Rectal smooth muscle tissue (tissue), 1 donor: ENCODE data around the gene SNAPC4.

Experiments used
- H3K27ac ChIP-seq: one replicate; pipeline ENCODE4 v1.7.0; 2013; ENCODE audit warnings: low read depth, low read length, inconsistent platforms
- H3K27me3 ChIP-seq: one replicate; pipeline ENCODE4 v1.7.0; 2013; ENCODE audit warnings: low read length; ENCODE audit not compliant: control insufficient read depth, insufficient read depth
- H3K36me3 ChIP-seq: one replicate; pipeline ENCODE4 v1.7.0; 2013; ENCODE audit warnings: low read length; ENCODE audit not compliant: control insufficient read depth, insufficient read depth
- H3K4me1 ChIP-seq: one replicate; pipeline ENCODE4 v1.7.0; 2013; ENCODE audit warnings: low read length; ENCODE audit not compliant: control insufficient read depth, insufficient read depth
- H3K4me3 ChIP-seq: one replicate; pipeline ENCODE4 v1.7.0; 2013; ENCODE audit warnings: low read length
- H3K9ac ChIP-seq: one replicate; pipeline ENCODE4 v1.7.0; 2013; ENCODE audit warnings: low read length

The SNAPC4 gene

GRCh38 chr9:136367296-136368145, 32.4 kb downstream of the SNAPC4 start:
- H3K4me1 ChIP-seq = peaks cover 8% of the 10 kb centered on the region
- no peaks in the 10 kb centered on the region for H3K36me3 ChIP-seq
- no peaks in the 10 kb centered on the region for H3K27me3 ChIP-seq
- H3K9ac ChIP-seq = no peak overlapping the region
- H3K27ac ChIP-seq = no peak overlapping the region
- no peak overlapping the region for H3K4me3 ChIP-seq

- Histone ChIP-seq H3K4me3 (no peak overlapping the region), H3K27me3 (no peaks in the 10 kb centered on the region), H3K27ac (no peak overlapping the region), H3K4me1 (peaks cover 15% of the 10 kb centered on the region), H3K9ac (no peak overlapping the region), H3K36me3 (no peaks in the 10 kb centered on the region)
Observed at GRCh38 chr9:136366826-136367225, 33.1 kb downstream of the SNAPC4 start.

- H3K4me3 ChIP-seq = no peak overlapping the region
- no peaks in the 10 kb centered on the region for H3K36me3 ChIP-seq
- no peaks in the 10 kb centered on the region for H3K27me3 ChIP-seq
- H3K9ac ChIP-seq = no peak overlapping the region
- peaks cover 24% of the 10 kb centered on the region for H3K4me1 ChIP-seq
- H3K27ac ChIP-seq = no peak overlapping the region
Observed at GRCh38 chr9:136365775-136366222, 34.2 kb downstream of the SNAPC4 start.

GRCh38 chr9:136364942-136365774, 34.8 kb downstream of the SNAPC4 start:
- no peaks in the 10 kb centered on the region for H3K36me3 ChIP-seq
- H3K9ac ChIP-seq = no peak overlapping the region
- no peaks in the 10 kb centered on the region for H3K27me3 ChIP-seq
- H3K27ac ChIP-seq = no peak overlapping the region
- H3K4me1 ChIP-seq = peaks cover 27% of the 10 kb centered on the region
- no peak overlapping the region for H3K4me3 ChIP-seq

GRCh38 chr9:136363949-136364748, 35.8 kb downstream of the SNAPC4 start:
- H3K27me3 ChIP-seq = no peaks in the 10 kb centered on the region
- no peak overlapping the region for H3K9ac ChIP-seq
- H3K4me1 ChIP-seq = peaks cover 27% of the 10 kb centered on the region
- H3K36me3 ChIP-seq = no peaks in the 10 kb centered on the region
- H3K27ac ChIP-seq = no peak overlapping the region
- peak overlapping the region; percentile 29 for H3K4me3 ChIP-seq

GRCh38 chr9:136363106-136363948, 36.6 kb downstream of the SNAPC4 start, which contains the start of gene DNLZ:
Gene DNLZ, minus strand, starts transcription at chr9:136363744. Its CDS starts 30 bp downstream, at chr9:136363714.
- no peak within 1 kb of the TSS for H3K9ac ChIP-seq
- H3K36me3 ChIP-seq = no peaks in the 10 kb centered on the region
- no peaks in the 10 kb centered on the region for H3K27me3 ChIP-seq
- H3K27ac ChIP-seq = peak within 1 kb of the TSS; percentile 81
- peaks cover 27% of the 10 kb centered on the region for H3K4me1 ChIP-seq
- peak within 1 kb of the TSS; percentile 73 for H3K4me3 ChIP-seq

GRCh38 chr9:136362450-136362784, 37.6 kb downstream of the SNAPC4 start:
- peaks cover 27% of the 10 kb centered on the region for H3K4me1 ChIP-seq
- H3K27ac ChIP-seq = peak overlapping the region; percentile 81

GRCh38 chr9:136361754-136362449, 38.1 kb downstream of the SNAPC4 start:
- Histone ChIP-seq H3K4me3 (peak overlapping the region; percentile 29), H3K4me1 (peaks cover 27% of the 10 kb centered on the region), H3K9ac (no peak overlapping the region), H3K27ac (peak overlapping the region; percentile 81), H3K27me3 (no peaks in the 10 kb centered on the region), H3K36me3 (no peaks in the 10 kb centered on the region)

More at GRCh38 chr9:136362450-136362784, 37.6 kb downstream of the SNAPC4 start:
- Histone ChIP-seq H3K27me3 (no peaks in the 10 kb centered on the region), H3K36me3 (no peaks in the 10 kb centered on the region), H3K4me3 (peak overlapping the region; percentile 1), H3K9ac (no peak overlapping the region)

GRCh38 chr9:136361047-136361753, 38.8 kb downstream of the SNAPC4 start:
- H3K4me3 ChIP-seq = peak overlapping the region; percentile 44
- H3K27ac ChIP-seq = peak overlapping the region; percentile 81
- no peaks in the 10 kb centered on the region for H3K36me3 ChIP-seq
- H3K4me1 ChIP-seq = peaks cover 27% of the 10 kb centered on the region
- H3K9ac ChIP-seq = no peak overlapping the region
- H3K27me3 ChIP-seq = no peaks in the 10 kb centered on the region

GRCh38 chr9:136359774-136360718, 39.9 kb downstream of the SNAPC4 start:
- Histone ChIP-seq H3K27ac (peak overlapping the region; percentile 81), H3K27me3 (no peaks in the 10 kb centered on the region), H3K36me3 (no peaks in the 10 kb centered on the region), H3K4me1 (peaks cover 27% of the 10 kb centered on the region), H3K4me3 (no peak overlapping the region), H3K9ac (no peak overlapping the region)
